Measurements from ENCODE around the gene KDM4B.

KDM4B gene

DNA sequence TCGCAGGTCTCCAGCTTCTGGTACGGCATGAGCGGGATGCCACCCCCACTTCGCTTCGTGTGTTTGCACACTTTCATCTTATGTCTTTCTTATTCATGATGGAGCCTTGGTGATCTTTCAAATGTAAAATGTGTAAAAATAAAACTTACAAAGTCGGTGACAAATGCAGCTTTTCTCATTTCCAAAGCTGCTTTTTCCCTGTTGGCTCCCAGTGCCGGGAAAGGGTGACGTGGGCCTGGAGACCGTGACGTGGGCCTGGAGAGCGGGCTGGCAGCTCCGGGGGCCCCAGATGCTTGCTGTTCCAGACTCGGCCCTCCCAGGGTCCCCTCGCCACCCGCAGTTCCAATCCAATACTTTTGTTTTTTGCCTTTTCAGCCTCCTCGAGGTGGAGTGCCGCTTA lies 101.4 kb downstream of the KDM4B start:
- DNase-seq (ENCODE audit: low read depth) = no peak

DNA sequence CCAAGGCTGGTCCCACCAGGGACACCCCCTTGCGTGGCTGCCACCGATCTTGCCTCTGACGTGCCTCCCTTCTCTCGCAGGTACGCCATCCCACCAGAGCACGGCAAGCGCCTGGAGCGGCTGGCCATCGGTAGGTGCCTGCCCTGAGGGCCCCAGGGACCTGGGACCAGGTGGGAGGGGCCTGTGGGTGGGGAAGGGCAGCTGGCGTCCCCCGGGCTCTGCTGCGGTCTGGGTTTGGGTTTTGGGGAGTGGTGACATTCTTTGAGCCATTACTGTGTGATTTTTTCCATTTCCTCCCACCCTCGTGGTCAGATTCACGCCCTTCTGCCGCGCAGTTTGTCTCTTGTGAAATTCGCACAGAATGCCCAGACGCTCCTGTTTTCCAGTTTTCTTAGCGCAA lies 102.0 kb downstream of the KDM4B start:
- DNase-seq (ENCODE audit: low read depth) = no peak

- DNase-seq (ENCODE audit: low read depth) = no peak
These were observed 102.7 kb downstream of the KDM4B start for GRCh38 chr19:5071579-5071978.

- no peak for DNase-seq (ENCODE audit: low read depth)
These were observed 103.2 kb downstream of the KDM4B start for GRCh38 chr19:5072115-5072514.

DNA sequence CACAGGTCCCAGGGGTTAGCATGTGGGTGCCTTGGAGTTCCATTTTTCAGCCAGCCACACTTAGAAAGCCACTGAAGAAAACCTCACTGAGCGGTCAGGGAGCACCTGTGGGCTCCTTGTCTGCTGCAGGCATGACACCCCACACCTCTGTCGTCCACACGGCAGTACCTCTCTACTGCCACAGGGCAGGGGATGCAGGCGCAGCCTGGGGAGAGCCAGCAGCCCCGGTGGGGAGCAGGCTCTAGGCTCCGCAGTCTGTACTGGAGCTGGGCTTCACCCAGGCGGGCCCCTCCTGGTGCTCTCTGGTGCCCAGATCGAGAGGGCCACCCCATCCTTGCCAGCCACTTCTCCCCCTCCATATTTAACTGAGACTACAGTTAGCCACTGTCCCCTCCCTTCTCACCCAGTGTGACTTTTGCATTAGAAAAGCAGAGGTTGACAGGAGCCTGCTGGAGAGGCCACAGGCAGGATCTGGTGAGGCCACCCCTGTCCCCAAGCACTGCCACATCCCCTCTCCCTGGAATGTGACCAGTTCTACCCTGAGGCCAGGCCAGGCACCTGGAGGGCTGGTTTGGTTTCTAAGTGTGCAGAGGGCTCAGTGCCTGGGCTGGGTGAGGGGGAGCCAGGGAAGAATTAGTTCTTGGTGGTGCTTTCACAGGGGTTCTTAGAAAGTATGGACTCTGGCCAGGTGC lies 104.4 kb downstream of the KDM4B start:
- no peak for DNase-seq (ENCODE audit: low read depth)

DNA sequence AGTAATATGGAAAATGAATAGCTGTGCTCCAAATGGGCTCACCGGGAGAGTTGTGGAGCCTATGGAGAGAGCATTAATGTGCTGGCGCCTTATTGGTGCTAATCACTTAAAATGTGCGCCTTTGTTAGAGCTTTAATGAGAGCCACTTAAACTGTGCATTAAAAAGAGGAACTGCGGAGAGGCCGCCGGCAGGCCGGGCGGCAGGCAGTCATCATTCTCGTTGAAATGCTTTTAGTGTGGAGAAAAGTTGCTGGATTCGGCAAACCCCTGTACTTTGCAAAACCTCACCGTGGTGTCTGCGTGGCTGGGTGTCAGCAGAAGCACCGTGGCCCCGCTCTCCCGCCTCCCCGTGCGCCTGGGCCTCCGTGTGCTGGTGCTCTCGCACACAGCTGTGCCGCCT lies 105.5 kb downstream of the KDM4B start:
- no peak for DNase-seq (ENCODE audit: low read depth)

DNA sequence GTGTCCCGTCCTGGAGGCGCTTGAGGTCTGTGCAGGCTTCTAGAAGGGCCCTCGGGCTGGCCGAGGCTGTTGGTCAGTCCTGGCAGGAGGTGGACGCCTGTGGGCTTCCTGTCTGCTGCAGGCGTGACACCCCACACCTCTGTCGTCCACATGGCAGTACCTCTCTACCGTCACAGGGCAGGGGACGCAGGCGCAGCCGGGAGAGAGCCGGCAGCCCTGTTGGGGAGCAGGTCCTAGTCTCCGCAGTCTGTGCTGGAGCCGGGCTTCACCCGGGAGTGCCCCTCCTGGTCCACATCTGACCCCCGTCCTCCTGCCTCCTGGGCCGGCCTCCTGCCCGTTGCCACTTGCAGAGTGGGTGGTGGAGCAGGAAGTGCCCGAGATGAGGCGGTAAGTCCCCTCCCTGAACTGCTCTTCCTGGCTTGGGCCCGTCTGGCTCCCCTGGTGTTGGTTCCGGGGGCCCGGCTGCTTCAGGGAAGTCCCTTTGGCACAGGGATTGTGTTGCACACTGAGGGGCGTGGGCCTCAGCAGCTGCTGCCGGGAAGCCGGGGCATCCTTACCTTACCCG lies 106.0 kb downstream of the KDM4B start:
- no peak for DNase-seq (ENCODE audit: low read depth)

GRCh38 chr19:5075597-5075996 lies 106.7 kb downstream of the KDM4B start:
- no peak for DNase-seq (ENCODE audit: low read depth)

GRCh38 chr19:5076440-5077208 lies 107.7 kb downstream of the KDM4B start:
- no peak for DNase-seq (ENCODE audit: low read depth)

- DNase-seq (ENCODE audit: low read depth) = no peak
These were observed 108.2 kb downstream of the KDM4B start for GRCh38 chr19:5077209-5077515.

DNA sequence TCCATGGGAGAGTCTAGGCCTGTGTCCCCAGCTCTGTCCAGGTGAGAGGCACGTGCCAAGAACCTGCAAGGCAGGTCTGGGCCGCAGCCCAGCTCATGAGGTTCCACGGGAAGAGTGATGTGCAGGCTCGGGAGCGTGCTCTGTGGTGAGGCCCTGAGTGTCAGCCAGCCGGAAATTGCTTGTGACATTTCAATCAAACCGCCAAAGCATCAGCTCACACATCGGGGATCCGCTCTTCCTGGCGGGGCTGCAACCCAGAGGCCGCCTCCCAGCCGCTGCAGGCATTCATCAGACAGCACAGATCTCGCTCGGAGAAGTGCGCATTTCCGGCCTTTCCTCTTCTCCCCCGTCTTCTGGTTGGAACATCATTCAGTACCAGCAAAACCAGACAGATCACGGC lies 109.3 kb downstream of the KDM4B start:
- DNase-seq (ENCODE audit: low read depth) = no peak

DNA sequence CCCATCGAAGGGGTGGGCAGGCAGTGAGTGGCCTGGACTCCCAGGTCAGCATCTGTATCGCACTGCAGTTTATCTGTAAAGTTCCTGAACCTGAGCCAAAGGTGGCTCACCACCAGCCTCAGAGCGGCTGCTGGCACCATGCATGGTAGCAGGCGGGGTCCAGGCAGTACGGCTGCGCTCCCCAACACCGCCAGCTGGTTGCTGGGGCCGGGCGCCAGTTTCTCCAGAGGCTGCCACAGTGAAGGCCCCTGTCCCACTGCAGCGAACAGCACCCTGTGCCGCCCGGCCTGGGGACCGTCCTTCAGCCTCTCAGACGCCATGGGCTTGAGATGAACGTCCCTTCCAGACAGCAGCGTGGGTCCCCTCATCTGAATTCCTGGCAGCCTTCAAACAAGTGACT lies 109.8 kb downstream of the KDM4B start:
- DNase-seq (ENCODE audit: low read depth) = no peak

DNA sequence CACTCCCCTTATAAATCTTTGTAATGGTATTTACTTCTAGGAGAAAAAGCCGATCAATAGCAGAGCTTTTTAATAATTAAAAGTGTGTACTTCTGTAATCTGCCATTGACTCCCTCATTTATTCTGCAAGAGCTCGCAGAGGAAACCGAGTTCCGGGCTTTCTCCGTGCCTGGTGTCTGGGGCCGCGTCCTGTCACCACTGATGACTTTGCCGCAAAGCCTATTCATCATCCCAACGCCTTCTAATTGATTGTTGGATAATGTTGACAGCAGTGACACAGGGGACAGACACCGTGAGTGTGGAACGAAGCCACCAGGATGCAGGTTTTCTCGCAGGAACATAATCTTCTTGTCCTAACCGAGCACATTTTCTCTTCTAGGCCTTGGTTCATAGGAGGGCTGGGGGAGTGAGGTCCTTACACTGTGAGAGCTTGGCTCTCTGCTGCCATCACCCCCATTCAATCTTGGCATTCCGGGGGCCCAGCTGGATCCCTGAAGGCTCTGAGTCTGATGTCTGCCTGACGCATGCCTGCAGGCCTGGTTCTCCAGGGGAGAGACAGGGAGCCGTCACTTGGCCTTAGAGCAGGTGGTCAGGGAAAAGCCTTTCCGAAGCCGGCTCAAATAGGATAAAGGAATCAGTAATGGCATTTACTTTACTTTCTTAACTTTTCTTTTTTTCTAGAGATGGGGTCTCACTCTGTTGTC lies 110.3 kb downstream of the KDM4B start:
- no peak for DNase-seq (ENCODE audit: low read depth)

- DNase-seq (ENCODE audit: low read depth) = no peak
These were observed 111.2 kb downstream of the KDM4B start for GRCh38 chr19:5080030-5080654.

DNA sequence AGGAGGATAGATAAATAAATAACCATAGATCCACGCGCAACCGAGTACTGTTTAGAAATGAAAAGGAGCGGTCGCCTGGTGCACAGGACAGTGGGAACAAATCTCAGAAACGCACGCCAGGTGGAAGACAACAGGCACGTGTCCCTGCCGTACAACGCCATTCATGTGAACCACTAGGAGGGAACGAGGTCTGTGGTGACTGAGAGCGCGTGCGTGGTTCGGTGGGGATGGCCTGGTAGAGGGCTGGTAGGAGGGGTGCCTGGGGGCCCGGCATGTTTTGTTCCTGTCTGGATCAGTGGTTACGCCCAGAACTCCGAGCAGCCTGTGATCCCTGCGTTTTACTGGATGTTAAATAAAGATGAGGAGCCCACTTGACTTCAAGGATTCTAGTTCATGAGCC lies 111.9 kb downstream of the KDM4B start:
- DNase-seq (ENCODE audit: low read depth) = no peak

DNA sequence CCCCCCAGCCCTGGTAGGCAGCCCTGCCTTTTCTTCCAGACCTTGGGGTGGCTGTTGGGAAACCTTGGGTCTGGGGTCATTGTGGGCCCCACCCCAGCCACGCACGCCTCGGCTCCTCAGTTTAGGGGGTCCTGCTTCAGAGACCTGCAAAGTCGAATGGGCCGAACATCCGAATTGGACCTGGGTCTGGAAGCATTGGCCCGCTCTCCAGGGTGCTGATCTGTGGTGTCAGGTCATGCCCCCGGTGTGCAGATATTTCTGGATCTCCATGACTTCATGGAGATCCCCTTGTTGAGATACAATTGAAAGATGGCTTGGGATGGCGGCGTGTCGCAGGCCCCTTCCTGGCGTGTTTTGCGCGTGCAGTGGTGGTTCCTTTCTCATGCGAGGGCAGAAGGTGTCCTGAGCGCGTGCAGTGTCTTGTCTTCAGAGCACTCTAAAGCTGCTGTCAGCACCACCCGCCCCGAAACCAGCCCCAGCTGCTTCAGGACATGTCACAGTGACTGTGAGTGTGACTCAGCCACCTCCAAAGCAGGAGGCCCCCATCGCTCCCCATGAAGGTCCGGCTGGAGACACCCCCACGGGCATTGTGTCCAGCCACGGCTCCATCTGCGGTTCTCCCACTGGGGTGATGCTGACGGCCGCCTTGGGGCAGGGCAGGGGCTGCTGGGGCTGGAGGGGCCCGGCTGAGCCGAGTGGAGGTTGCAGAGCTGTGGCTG lies 112.7 kb downstream of the KDM4B start:
- DNase-seq (ENCODE audit: low read depth) = no peak

GRCh38 chr19:5083547-5083965 lies 114.6 kb downstream of the KDM4B start:
- DNase-seq (ENCODE audit: low read depth) = no peak

GRCh38 chr19:5085566-5085965 lies 116.7 kb downstream of the KDM4B start:
- no peak for DNase-seq (ENCODE audit: low read depth)

- DNase-seq (ENCODE audit: low read depth) = no peak
These were observed 117.3 kb downstream of the KDM4B start for GRCh38 chr19:5086230-5086629.

DNA sequence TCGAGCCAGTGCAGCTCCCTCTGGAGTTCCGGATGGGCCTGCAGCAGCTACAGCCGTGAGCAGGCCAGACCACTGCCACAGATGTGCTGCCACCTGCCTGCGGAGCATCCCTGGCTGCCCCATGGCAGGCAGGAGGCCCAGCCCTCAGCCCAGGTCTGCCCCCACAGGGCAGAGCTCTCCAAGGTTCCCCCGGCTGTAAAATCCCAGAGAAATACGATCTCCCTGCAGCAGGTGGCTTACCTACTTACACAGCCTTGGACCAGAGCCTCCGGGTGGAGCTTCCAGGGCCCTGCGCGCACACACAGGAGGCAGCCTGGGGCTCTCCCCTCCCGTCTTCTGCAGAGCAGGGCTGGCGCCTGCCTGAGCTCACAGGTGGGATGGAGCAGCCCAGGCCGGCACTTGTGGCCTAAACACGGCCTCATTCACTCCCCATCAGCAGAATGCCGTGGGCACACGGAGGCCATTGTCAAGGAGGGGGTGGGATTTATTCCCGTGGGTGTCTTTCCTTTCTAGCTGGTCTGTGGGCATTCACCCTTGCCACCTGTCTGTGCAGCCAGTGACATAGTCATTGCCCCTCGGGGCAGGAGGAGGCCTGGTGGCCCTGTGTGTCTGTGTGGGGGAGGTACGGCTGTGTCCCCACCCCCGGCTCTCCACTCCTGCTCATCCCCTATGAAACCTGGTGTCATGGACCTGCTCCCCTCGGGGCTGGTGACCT lies 118.0 kb downstream of the KDM4B start:
- DNase-seq (ENCODE audit: low read depth) = no peak

DNA sequence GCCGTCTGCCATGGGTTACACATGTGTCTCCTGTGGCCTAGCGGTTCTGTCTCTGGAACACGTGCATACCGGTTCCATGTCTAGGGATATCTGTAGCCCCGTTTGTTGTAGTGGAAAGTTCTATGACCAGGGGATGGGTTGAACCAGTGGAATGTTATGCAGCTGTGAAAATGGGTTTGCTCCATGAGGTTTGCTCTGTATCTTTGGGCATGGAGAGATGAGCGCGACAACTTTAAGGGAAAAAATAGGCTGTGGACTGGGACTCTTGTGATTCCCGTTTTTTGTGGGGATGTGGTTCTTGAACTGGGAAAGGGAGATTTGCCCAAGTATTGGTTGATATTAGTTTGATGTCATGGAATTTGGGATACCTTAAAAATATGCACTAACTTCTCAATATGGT lies 120.4 kb downstream of the KDM4B start:
- no peak for DNase-seq (ENCODE audit: low read depth)
